ENCODE results near the gene CTCFL.

- TF ChIP-seq EZH2 (IDR thresholded peaks at IDR 0.05; ENCODE audit: insufficient read depth, poor library complexity, severe bottlenecking) (no peak), EZH2phosphoT487 (IDR thresholded peaks at IDR 0.05; ENCODE audit: insufficient read depth, low read depth) (no peak)
Measured at GRCh38 chr20:57562541-57563465, 37.9 kb upstream of the CTCFL start.

Measured in GM23248 (cell line).